Sigmoid colon (tissue), 7 donors: ENCODE data around the gene FAM110D. TPM values are rescaled to one million over a fixed set of nuclear protein-coding genes. Genes with fewer than 3 reads are reported as not detected.

Source experiments
- DNase-seq: peaks from one replicate; pipeline ENCODE4 v3.0.0-alpha.2; 2019
- H3K27ac ChIP-seq, 4 donors: fragments of 200-600 bp; sonication (generic); one replicate each; pipeline ENCODE4 v1.5.1; 2016 to 2019; ENCODE audit warnings: mild to moderate bottlenecking in 1 of 4
- H3K27me3 ChIP-seq, 3 donors: fragments of 200-600 bp; sonication (generic); one replicate each; pipeline ENCODE4 v1.5.1; 2019; ENCODE audit warnings: mild to moderate bottlenecking in 1 of 3
- H3K36me3 ChIP-seq, 4 donors: fragments of 200-600 bp; sonication (generic); one replicate each; pipeline ENCODE4 v1.5.1; 2016 to 2019
- H3K4me1 ChIP-seq, 4 donors: fragments of 200-600 bp; sonication (generic); one replicate each; pipeline ENCODE4 v1.5.1; 2017 to 2019
- H3K4me3 ChIP-seq, 4 donors: fragments of 200-600 bp; sonication (generic); one replicate each; pipeline ENCODE4 v1.5.1; 2017 to 2019; ENCODE audit warnings: mild to moderate bottlenecking in 2 of 4, moderate library complexity in 1 of 4
- H3K9me3 ChIP-seq, 4 donors: fragments of 200-600 bp in 3 of 4; sonication (generic) in 3 of 4; one replicate each; pipeline versions ENCODE4 v1.5.1 to v1.6.1; 2013 to 2019
- EP300 ChIP-seq, 4 donors: sonication (generic); formaldehyde crosslinking; IDR thresholded peaks; one replicate each; pipeline ENCODE4 v1.6.1; 2017; ENCODE audit warnings: antibody characterized with exemption in 4 of 4
- POLR2A ChIP-seq, 2 donors: fragments of 450-650 bp; IDR thresholded peaks; one replicate each; pipeline ENCODE4 v1.6.1; 2016; ENCODE audit warnings: antibody characterized with exemption in 2 of 2, mild to moderate bottlenecking in 2 of 2, moderate library complexity in 2 of 2
- POLR2AphosphoS5 ChIP-seq, 4 donors: sonication (generic); formaldehyde crosslinking; IDR thresholded peaks; one replicate each; pipeline ENCODE4 v1.6.1; 2017; ENCODE audit warnings: antibody characterized with exemption in 4 of 4
- WGBS, 2 donors: extraction: QIAGEN DNeasy Blood & Tissue Kit; methylation state at CpG; one replicate each; pipeline ENCODE4 v1.1.7; 2013; 5-methylcytosine and 5-hydroxymethylcytosine counted together
- intact Hi-C: fragments of 100-400 bp; cut with DNase I; formaldehyde crosslinking; loops from one replicate; pipeline ENCODE4 v1.15.1; 2023
- polyA plus RNA-seq, 3 donors: library from polyadenylated mRNA; stranded (reverse); fragments of 200-250 nt; gene quantifications; one replicate each; pipeline ENCODE4 v1.2.3, GENCODE V29; 2013
- total RNA-seq, 4 donors: library from RNA; depleted of rRNA; stranded (reverse); fragments of >200 nt; gene quantifications; one replicate each; pipeline ENCODE4 v1.1.0, GENCODE V29; 2016
- TF ChIP-seq, protein P1 (sequence below), 4 experiments: fragments of 450-650 bp in 3 of 4; fragments of 200-600 bp in 1 of 4; IDR thresholded peaks; one replicate each; pipeline ENCODE4 v1.5.1; 2016 to 2019; ENCODE audit warnings: antibody characterized with exemption in 4 of 4, mild to moderate bottlenecking in 3 of 4, moderate library complexity in 2 of 4
- donor health status: healthy with polysubstance abuse.
- donor health status: Bipolar disorder and iron deficiency.
- donor health status: healthy.

Gene FAM110D
- total and polyA plus RNA-seq, 7 donors: 0.60 to 4.2 (median 1.1) TPM; not detected in 1

DNA sequence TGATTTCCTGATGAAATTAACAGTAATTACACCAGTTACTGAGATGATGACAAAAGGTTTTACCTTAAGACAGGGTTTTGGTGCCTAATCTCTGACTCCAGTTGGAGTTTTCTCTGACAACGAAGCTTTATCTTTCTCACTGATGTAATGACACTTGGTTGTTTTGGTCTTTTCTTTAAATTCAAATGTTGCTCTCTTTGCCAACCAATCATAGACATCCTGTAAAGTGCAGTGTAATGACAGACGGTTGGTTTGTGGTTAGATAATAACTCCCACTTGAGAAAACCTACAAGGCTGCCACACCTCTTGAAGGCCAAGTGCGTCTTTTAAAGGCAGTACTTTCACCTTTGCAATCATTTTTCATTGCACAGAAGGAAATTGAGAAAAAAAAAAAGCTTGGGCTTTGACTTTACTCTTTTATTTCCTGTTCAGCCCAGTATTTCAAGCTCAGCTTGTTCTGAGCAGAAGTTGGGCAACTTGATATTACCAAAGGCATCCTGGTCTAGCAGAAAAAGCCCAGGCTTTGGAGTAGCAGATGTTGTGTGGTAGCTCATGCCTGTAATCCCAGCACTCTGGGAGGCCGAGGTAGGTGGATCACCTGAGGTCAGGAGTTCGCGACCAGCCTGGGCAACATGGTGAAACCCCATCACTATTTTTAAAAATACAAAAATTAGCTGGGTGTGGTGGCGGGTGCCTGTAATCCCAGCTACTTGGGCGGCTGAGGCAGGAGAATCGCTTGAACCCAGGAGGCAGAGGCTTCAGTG, 32.4 kb upstream of the FAM110D start:
- no peaks in the 10 kb centered on the region for H3K9me3 ChIP-seq
- intact Hi-C loops: no loop called here
- peaks cover 0 to 30% (median 24%) of the 10 kb centered on the region in 4 donors for H3K4me1 ChIP-seq
- H3K27ac ChIP-seq: peak overlapping the region; percentile 18 to 50 (median 30)
- no peak for DNase-seq
- WGBS, 2 donors: 9 to 36% methylated on average over 9 of the region's 9 CpGs
- peak in 1 of 4 donors; percentile 51 for TF ChIP-seq POLR2AphosphoS5 (IDR thresholded peaks at IDR 0.05)
- no peak for TF ChIP-seq EP300 (IDR thresholded peaks at IDR 0.05)
- TF ChIP-seq, protein P1, sequence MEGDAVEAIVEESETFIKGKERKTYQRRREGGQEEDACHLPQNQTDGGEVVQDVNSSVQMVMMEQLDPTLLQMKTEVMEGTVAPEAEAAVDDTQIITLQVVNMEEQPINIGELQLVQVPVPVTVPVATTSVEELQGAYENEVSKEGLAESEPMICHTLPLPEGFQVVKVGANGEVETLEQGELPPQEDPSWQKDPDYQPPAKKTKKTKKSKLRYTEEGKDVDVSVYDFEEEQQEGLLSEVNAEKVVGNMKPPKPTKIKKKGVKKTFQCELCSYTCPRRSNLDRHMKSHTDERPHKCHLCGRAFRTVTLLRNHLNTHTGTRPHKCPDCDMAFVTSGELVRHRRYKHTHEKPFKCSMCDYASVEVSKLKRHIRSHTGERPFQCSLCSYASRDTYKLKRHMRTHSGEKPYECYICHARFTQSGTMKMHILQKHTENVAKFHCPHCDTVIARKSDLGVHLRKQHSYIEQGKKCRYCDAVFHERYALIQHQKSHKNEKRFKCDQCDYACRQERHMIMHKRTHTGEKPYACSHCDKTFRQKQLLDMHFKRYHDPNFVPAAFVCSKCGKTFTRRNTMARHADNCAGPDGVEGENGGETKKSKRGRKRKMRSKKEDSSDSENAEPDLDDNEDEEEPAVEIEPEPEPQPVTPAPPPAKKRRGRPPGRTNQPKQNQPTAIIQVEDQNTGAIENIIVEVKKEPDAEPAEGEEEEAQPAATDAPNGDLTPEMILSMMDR (IDR thresholded peaks at IDR 0.05): no peak
- TF ChIP-seq POLR2A (IDR thresholded peaks at IDR 0.05): peak in 1 of 2 donors; percentile 54
- no peak overlapping the region for H3K4me3 ChIP-seq
- no peaks in the 10 kb centered on the region for H3K27me3 ChIP-seq
- H3K36me3 ChIP-seq: no peaks in the 10 kb centered on the region

DNA sequence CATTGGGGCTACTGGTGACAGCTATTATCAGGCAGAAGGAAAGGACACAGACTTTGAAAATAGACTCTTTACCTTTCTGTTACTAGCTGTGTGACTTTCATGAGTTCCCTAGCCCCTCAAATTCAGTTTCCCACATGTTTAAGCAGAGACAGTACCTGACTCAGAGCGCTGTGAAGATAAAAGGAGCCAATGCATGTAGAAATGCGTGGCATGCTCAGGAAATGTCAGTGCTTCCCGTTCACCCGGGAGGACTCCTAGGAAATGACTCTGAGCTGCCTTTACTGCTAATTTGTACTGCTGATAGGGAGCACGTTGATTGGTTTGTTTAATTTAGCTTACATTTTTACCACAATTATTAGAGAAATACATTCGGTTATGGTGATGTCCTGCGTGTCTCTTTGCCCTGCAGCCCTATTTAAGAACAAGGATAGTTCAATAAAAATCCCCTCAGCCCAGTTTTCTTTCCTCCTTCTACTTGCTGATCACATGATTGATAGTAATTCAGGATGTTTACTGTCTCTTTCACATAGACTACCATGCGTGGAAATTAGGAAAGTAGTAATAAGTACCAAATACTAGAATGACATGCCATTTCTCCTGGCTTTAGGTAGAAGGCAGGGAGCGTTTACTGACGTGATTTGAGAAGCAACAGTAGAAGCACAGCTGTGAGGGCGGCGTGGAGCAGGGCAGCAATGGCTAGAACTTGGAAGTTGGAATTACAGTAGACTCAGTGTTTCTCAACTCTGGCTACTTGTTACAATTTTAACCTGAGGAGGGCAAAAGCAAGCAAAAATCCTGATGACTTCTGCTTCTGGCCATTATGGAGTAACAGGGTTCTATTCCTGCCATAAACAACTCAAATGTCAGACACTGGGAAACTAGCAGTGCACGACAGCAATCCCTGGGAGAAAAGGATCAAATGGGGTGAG, 31.4 kb upstream of the FAM110D start:
- no peak for TF ChIP-seq POLR2A (IDR thresholded peaks at IDR 0.05)
- TF ChIP-seq EP300 (IDR thresholded peaks at IDR 0.05): no peak
- no peak for TF ChIP-seq POLR2AphosphoS5 (IDR thresholded peaks at IDR 0.05)
- TF ChIP-seq, protein P1 (IDR thresholded peaks at IDR 0.05): no peak
- Histone ChIP-seq H3K9me3 (no peaks in the 10 kb centered on the region), H3K4me3 (no peak overlapping the region), H3K27me3 (no peaks in the 10 kb centered on the region), H3K27ac (peak overlapping the region in 3 of 4 donors; percentile 24 to 50 (median 32)), H3K36me3 (no peaks in the 10 kb centered on the region), H3K4me1 (peaks cover 0 to 22% (median 14%) of the 10 kb centered on the region in 4 donors)
- whole genome bisulfite sequencing, 2 donors: 12 to 34% methylated on average over 13 of the region's 13 CpGs
- intact Hi-C loops: no loop called here
- no peak for DNase-seq

DNA sequence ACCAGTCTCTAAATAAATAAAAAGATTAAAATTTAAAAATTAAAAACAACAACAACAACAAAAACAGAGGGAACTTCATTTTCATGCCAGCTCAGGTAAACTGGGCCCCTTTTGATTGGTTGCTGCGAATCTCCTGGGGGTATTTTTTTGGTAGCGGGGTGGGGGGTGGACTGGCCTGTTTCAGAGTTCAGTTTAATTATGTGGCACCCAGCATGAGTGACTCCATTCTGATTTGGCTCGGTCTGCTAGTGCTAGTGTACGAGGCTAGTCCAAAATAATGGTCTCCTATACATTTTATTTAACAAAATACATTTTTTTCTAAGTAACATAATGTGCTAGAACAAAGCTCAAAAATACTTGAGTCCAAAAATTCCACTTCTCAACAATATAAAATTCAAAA, 29.1 kb upstream of the FAM110D start:
- Histone ChIP-seq H3K27me3 (no peaks in the 10 kb centered on the region), H3K36me3 (no peaks in the 10 kb centered on the region), H3K4me1 (peaks cover 0 to 11% (median 2%) of the 10 kb centered on the region in 4 donors), H3K4me3 (no peak overlapping the region), H3K27ac (no peak overlapping the region), H3K9me3 (no peaks in the 10 kb centered on the region)
- TF ChIP-seq POLR2AphosphoS5 (IDR thresholded peaks at IDR 0.05) (no peak), POLR2A (IDR thresholded peaks at IDR 0.05) (no peak), EP300 (IDR thresholded peaks at IDR 0.05) (no peak)
- TF ChIP-seq, protein P1 (IDR thresholded peaks at IDR 0.05): no peak
- DNase-seq: no peak
- intact Hi-C loops: no loop called here
- 90 to 95% methylated on average over 4 of the region's 4 CpGs for WGBS, 2 donors

DNA sequence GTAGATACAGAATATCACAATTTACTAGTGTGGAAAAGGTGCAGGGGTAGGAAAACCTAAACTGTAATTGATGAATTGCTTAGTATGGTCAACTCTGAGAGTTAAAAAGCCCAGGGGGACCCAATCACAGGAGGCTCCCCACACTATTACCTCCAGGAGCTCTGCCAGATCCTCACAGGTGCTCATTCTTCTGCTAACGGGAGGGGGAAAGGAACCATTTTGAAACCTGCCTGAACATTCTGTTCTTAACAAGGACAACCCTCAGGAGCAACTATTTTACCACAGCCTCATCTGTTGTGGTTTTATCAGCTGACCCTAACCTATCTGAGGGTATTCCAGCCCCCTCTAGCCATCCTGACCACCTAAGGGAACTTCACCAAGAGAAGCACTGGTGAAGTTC, 28.2 kb upstream of the FAM110D start:
- whole genome bisulfite sequencing, 2 donors: 24 to 69% methylated on average over 1 of the region's 1 CpG
- no peak for TF ChIP-seq POLR2AphosphoS5 (IDR thresholded peaks at IDR 0.05)
- TF ChIP-seq, protein P1 (IDR thresholded peaks at IDR 0.05): no peak
- no peak for TF ChIP-seq EP300 (IDR thresholded peaks at IDR 0.05)
- no peak for TF ChIP-seq POLR2A (IDR thresholded peaks at IDR 0.05)
- H3K27ac ChIP-seq: no peak overlapping the region
- H3K27me3 ChIP-seq: no peaks in the 10 kb centered on the region
- intact Hi-C loops: no loop called here
- no peak overlapping the region for H3K4me3 ChIP-seq
- peaks cover 0 to 11% (median 2%) of the 10 kb centered on the region in 4 donors for H3K4me1 ChIP-seq
- no peak for DNase-seq
- no peaks in the 10 kb centered on the region for H3K36me3 ChIP-seq
- no peaks in the 10 kb centered on the region for H3K9me3 ChIP-seq
